Measurements from ENCODE around the gene INSIG2. TPM values are rescaled to one million over a fixed set of nuclear protein-coding genes. Genes with fewer than 3 reads are reported as not detected.

INSIG2 gene
- total and polyA plus RNA-seq, 2 of the 8 experiments (the other 6 are each of a cell fraction or from before 2014, with no cell fraction given), result 7.0 to 11.2 TPM

DNA sequence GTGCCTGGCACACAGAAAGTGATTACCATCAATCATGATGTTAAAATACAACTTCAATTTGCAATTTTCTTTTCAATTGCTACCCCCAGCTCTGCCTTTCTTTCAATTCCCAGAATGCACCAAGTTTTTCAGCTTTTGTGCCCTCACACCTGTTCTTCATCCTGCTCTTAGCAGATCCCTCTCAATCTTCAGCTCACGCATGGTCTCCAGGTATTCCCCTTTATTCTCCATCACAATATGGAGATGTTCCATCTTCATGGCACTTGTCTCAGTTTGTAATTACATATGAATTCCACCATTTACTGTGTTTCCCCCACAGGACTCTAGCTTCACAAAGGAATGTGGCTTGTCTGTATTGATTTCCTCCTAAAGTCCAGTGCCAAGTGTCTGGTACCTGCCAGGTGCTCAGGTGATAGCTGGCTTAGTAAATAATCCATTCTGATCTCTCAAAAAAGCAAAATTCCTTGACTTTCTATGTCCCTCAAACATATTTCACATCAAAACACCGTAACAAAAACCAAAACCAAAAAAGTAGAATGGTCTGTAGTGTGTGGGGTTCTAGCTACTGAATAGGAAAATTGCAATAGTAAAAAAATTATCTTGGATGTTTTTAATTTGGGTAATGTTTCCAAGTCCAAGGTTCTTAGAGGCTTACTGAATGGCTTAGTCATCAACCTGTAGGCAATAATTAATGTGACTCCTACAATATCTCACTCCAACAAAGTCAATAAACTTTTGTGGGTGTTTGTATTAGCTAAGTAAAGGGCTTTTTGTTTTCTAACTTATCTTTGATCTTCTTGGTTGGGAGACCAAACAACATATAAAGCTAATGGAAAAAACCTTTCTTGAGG, 2.9 kb upstream of the INSIG2 start:
- H3K18ac ChIP-seq (ENCODE audit: extremely low read depth, low read length), result no peak overlapping the region
- H3K4me3 ChIP-seq (ENCODE audit: extremely low read depth in 1 of 4, insufficient read depth in 2 of 4, low read depth in 3 of 4, low read length in 4 of 4), result no peak overlapping the region
- no peak overlapping the region for H3K4ac ChIP-seq (replicated peaks; ENCODE audit: insufficient read length, low read depth, low read length)
- peaks cover 0 to 18% of the 10 kb centered on the region in 2 experiments; a peak in 2 of 4 replicates for H3K79me2 ChIP-seq (ENCODE audit: control insufficient read depth in 1 of 2, insufficient read depth in 2 of 2, low read length in 2 of 2)
- no peak overlapping the region for H2BK120ac ChIP-seq (replicated peaks; ENCODE audit: low read depth, low read length)
- H4K91ac ChIP-seq (replicated peaks; ENCODE audit: insufficient read length, low read length), result no peak overlapping the region
- H3K23ac ChIP-seq (ENCODE audit: insufficient read length), result no peak overlapping the region
- no peaks in the 10 kb centered on the region for H3K36me3 ChIP-seq (ENCODE audit: control insufficient read depth in 2 of 4, insufficient read depth in 4 of 4, low read length in 3 of 4)
- no peak overlapping the region for H4K8ac ChIP-seq (ENCODE audit: extremely low read depth, insufficient read depth, low read length)
- no peak overlapping the region for H3K14ac ChIP-seq (ENCODE audit: insufficient read length)
- ChIA-PET POLR2A (ENCODE audit: partially characterized antibody) (interaction anchor here (1.3 kb wide), 1 partner anchor 9 kb away, joined by 6 read pairs; no protein-coding TSS in a partner anchor), CTCF (ENCODE audit: partially characterized antibody) (interaction anchor here (0.7 to 2.8 kb wide), 2 partner anchors 25 to 52 kb away, joined by 3 to 10 read pairs; no protein-coding TSS in a partner anchor)
- H4K20me1 ChIP-seq (replicated peaks in 1 of 2; ENCODE audit: control insufficient read depth in 1 of 2, insufficient read depth in 2 of 2, low read length in 2 of 2), result no peaks in the 10 kb centered on the region
- WGBS, 2 experiments (ENCODE audit: extremely low coverage in 1 of 2, insufficient coverage in 1 of 2, insufficient read length in 1 of 2, insufficient replicate concordance in 2 of 2, low coverage in 1 of 2, low lambda C conversion rate in 2 of 2, missing lambda C conversion rate in 1 of 2), result 80% methylated on average over 2 of the region's 2 CpGs; no CpG with 5 or more reads in 1 of the 2 experiments
- no peak for DNase-seq (ENCODE audit: low read depth in 1 of 2, low spot score in 2 of 2)
- no peaks in the 10 kb centered on the region for H3K9me3 ChIP-seq (ENCODE audit: insufficient read depth in 2 of 2, low read depth in 1 of 2, low read length in 1 of 2)
- no peak overlapping the region for H4K5ac ChIP-seq (ENCODE audit: insufficient read length, low read depth, low read length)
- H2BK15ac ChIP-seq (ENCODE audit: low read length), result no peak overlapping the region
- H2AFZ ChIP-seq (ENCODE audit: low read length), result no peak overlapping the region
- H3K4me1 ChIP-seq (replicated peaks in 1 of 4; ENCODE audit: control insufficient read depth in 3 of 4, insufficient read depth in 4 of 4, low read length in 3 of 4), result peaks cover 0 to 5% (median 2%) of the 10 kb centered on the region in 4 experiments; a peak in 3 of 7 replicates
- no peak overlapping the region for H2BK5ac ChIP-seq (ENCODE audit: low read depth, low read length)
- no peak overlapping the region for H2AK5ac ChIP-seq (ENCODE audit: low read depth, low read length)
- no peaks in the 10 kb centered on the region for H3K79me1 ChIP-seq (ENCODE audit: low read depth, low read length)
- TF ChIP-seq TCF12 (IDR thresholded peaks at IDR 0.05; ENCODE audit: low read depth, low read length), result no peak
- TF ChIP-seq JUN (IDR thresholded peaks at IDR 0.05; ENCODE audit: low read depth, low read length), result no peak
- TF ChIP-seq, protein P1, sequence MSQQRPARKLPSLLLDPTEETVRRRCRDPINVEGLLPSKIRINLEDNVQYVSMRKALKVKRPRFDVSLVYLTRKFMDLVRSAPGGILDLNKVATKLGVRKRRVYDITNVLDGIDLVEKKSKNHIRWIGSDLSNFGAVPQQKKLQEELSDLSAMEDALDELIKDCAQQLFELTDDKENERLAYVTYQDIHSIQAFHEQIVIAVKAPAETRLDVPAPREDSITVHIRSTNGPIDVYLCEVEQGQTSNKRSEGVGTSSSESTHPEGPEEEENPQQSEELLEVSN (IDR thresholded peaks at IDR 0.05), result no peak
- no peak for TF ChIP-seq RXRA (IDR thresholded peaks at IDR 0.05; ENCODE audit: insufficient read depth, low read depth, low read length)
- TF ChIP-seq CHD1 (IDR thresholded peaks at IDR 0.05; ENCODE audit: low read depth, low read length), result no peak
- no peak for TF ChIP-seq BCL11A (IDR thresholded peaks at IDR 0.05; ENCODE audit: low read depth in 2 of 2, low read length in 2 of 2)
- no peak for TF ChIP-seq SAP30 (IDR thresholded peaks at IDR 0.05; ENCODE audit: insufficient read depth, insufficient replicate concordance, low read length)
- no peak for TF ChIP-seq SUZ12 (IDR thresholded peaks at IDR 0.05; ENCODE audit: low read length)
- TF ChIP-seq NANOG (IDR thresholded peaks at IDR 0.05; ENCODE audit: insufficient read depth, low read depth, low read length, poor library complexity, severe bottlenecking), result no peak
- no peak for FAIRE-seq
- no peaks in the 10 kb centered on the region for H3K27me3 ChIP-seq (replicated peaks in 1 of 4; ENCODE audit: control insufficient read depth in 3 of 4, extremely low read depth in 1 of 4, insufficient read depth in 3 of 4, low read length in 3 of 4)
- no peak overlapping the region for H3K27ac ChIP-seq (ENCODE audit: low read depth, low read length)
- H2BK20ac ChIP-seq (ENCODE audit: low read length), result no peak overlapping the region
- H3K23me2 ChIP-seq (ENCODE audit: low read depth, low read length), result no peaks in the 10 kb centered on the region; the same call in 1 of the 2 replicates
- H3K56ac ChIP-seq (replicated peaks; ENCODE audit: insufficient read length, low read depth, low read length), result no peak overlapping the region
- no peak overlapping the region for H3K9ac ChIP-seq (replicated peaks in 1 of 4; ENCODE audit: extremely low read depth in 1 of 4, low read depth in 3 of 4, low read length in 3 of 4)
- no peak overlapping the region for H2BK12ac ChIP-seq (ENCODE audit: low read depth, low read length)
- H3K4me2 ChIP-seq (ENCODE audit: insufficient read depth in 1 of 2, low read depth in 2 of 2, low read length in 2 of 2), result no peak overlapping the region
